CD14-positive monocyte (primary cell): ENCODE data around the gene TALDO1. TPM values are rescaled to one million over a fixed set of nuclear protein-coding genes. Genes with fewer than 3 reads are reported as not detected.
A peak's percentile ranks its signal among the peaks of the same experiment; 100 is the strongest.

Experiments used
- DNase-seq, 3 donors: peaks; one replicate each; pipeline ENCODE4 v3.0.0-alpha.2; 2011 to 2022
- H2AFZ ChIP-seq: 2 replicates; pipeline ENCODE4 v1.6.0; 2012; ENCODE audit warnings: mild to moderate bottlenecking, low read depth, low read length, inconsistent platforms; ENCODE audit not compliant: insufficient read depth, poor library complexity, severe bottlenecking
- H3K27ac ChIP-seq, 2 donors: 1 replicate in 1 of 2; 2 replicates in 1 of 2; pipeline ENCODE4 v1.5.1; 2012 to 2013; ENCODE audit warnings: low read length in 2 of 2, control low read depth in 1 of 2, inconsistent platforms in 1 of 2, low read depth in 1 of 2, mild to moderate bottlenecking in 1 of 2
- H3K27me3 ChIP-seq, 2 donors: one replicate each; pipeline versions ENCODE4 v1.6.0 to v1.6.1; 2011 to 2013; ENCODE audit warnings: low read length in 2 of 2; ENCODE audit not compliant: control insufficient read depth in 2 of 2, insufficient read depth in 2 of 2
- H3K36me3 ChIP-seq, 2 donors: replicated peaks in 1 of 2; 1 replicate in 1 of 2; 2 replicates in 1 of 2; pipeline versions ENCODE4 v1.5.1 to v1.6.1; 2012 to 2013; ENCODE audit warnings: low read length in 2 of 2, control low read depth in 1 of 2, inconsistent platforms in 1 of 2, mild to moderate bottlenecking in 1 of 2; ENCODE audit not compliant: insufficient read depth in 2 of 2, control insufficient read depth in 1 of 2
- H3K4me1 ChIP-seq, 2 donors: 1 replicate in 1 of 2; 2 replicates in 1 of 2; pipeline versions ENCODE4 v1.5.1 to v1.6.1; 2012 to 2013; ENCODE audit warnings: low read length in 2 of 2, control low read depth in 1 of 2, inconsistent platforms in 1 of 2, mild to moderate bottlenecking in 1 of 2, moderate library complexity in 1 of 2; ENCODE audit not compliant: insufficient read depth in 2 of 2, control insufficient read depth in 1 of 2
- H3K4me2 ChIP-seq: replicated peaks from 2 replicates; pipeline ENCODE3; 2012; ENCODE audit warnings: low read length, moderate library complexity, mild to moderate bottlenecking; ENCODE audit not compliant: poor library complexity, severe bottlenecking; ENCODE audit errors: extremely low read depth
- H3K4me3 ChIP-seq, 3 experiments: fragments of 200-600 bp in 1 of 3; sonication (generic) in 1 of 3; replicated peaks in 1 of 3; 1 replicate in 2 of 3; 2 replicates in 1 of 3; pipeline ENCODE4 v1.5.1; 2011 to 2013; ENCODE audit warnings: low read length in 3 of 3, mild to moderate bottlenecking in 3 of 3, control low read depth in 2 of 3, low read depth in 2 of 3, inconsistent platforms in 1 of 3, moderate library complexity in 1 of 3
- H3K79me2 ChIP-seq: 2 replicates; pipeline ENCODE4 v1.6.0; 2012; ENCODE audit warnings: mild to moderate bottlenecking, control low read depth, inconsistent platforms, low read length, moderate library complexity; ENCODE audit not compliant: insufficient read depth
- H3K9ac ChIP-seq: 2 replicates; pipeline ENCODE4 v1.6.0; 2017; ENCODE audit warnings: low read length, mild to moderate bottlenecking; ENCODE audit not compliant: insufficient read depth, poor library complexity, severe bottlenecking
- H3K9me3 ChIP-seq, 2 donors: replicated peaks in 1 of 2; 1 replicate in 1 of 2; 2 replicates in 1 of 2; pipeline versions ENCODE4 v1.5.1 to v1.6.1; 2012 to 2013; ENCODE audit warnings: low read length in 2 of 2, control low read depth in 1 of 2; ENCODE audit not compliant: control insufficient read depth in 1 of 2, insufficient read depth in 1 of 2
- H4K20me1 ChIP-seq: 2 replicates; pipeline ENCODE4 v1.6.0; 2012; ENCODE audit warnings: mild to moderate bottlenecking, low read length, control low read depth, moderate library complexity; ENCODE audit not compliant: insufficient read depth
- H3K27ac Mint-ChIP-seq, 7 donors: one replicate each; pipeline ENCODE4 v1.8.0; 2020; ENCODE audit warnings: mild to moderate bottlenecking in 7 of 7, mixed read lengths in 7 of 7, moderate library complexity in 6 of 7, inconsistent platforms in 2 of 7
- H3K27me3 Mint-ChIP-seq, 3 donors: one replicate each; pipeline ENCODE4 v1.8.0; 2021 to 2022; ENCODE audit warnings: low read depth in 3 of 3, mild to moderate bottlenecking in 3 of 3, mixed read lengths in 3 of 3, moderate library complexity in 3 of 3, inconsistent platforms in 1 of 3
- H3K36me3 Mint-ChIP-seq, 2 donors: one replicate each; pipeline ENCODE4 v1.8.0; 2020; ENCODE audit warnings: mixed read lengths in 2 of 2, inconsistent platforms in 1 of 2, mild to moderate bottlenecking in 1 of 2
- H3K4me1 Mint-ChIP-seq: one replicate; pipeline ENCODE4 v1.8.0; 2020; ENCODE audit warnings: mild to moderate bottlenecking, mixed read lengths
- H3K4me3 Mint-ChIP-seq, 2 donors: one replicate each; pipeline ENCODE4 v1.8.0; 2020; ENCODE audit warnings: mild to moderate bottlenecking in 2 of 2, mixed read lengths in 2 of 2, moderate library complexity in 1 of 2
- H3K9me3 Mint-ChIP-seq, 7 donors: one replicate each; pipeline ENCODE4 v1.8.0; 2020 to 2022; ENCODE audit warnings: mixed read lengths in 7 of 7, mild to moderate bottlenecking in 6 of 7, moderate library complexity in 6 of 7, inconsistent platforms in 2 of 7
- WGBS: methylation state at CpG from one replicate; pipeline ENCODE4 v1.1.5; 2013; ENCODE audit warnings: missing lambda C conversion rate; ENCODE audit not compliant: insufficient coverage; 5-methylcytosine and 5-hydroxymethylcytosine counted together
- intact Hi-C, 2 donors: fragments of 100-400 bp; cut with micrococcal nuclease; formaldehyde crosslinking; loops; one replicate each; pipeline versions ENCODE4 v1.15.0 to v1.15.1; 2023
- polyA plus RNA-seq, 3 donors: library from polyadenylated mRNA; depleted of rRNA in 1 of 3; unstranded in 2 of 3; stranded (reverse) in 1 of 3; fragments of 300-500 nt in 2 of 3; fragments of >200 nt in 1 of 3; fragmentation: Illumina TruSeq in 2 of 3; gene quantifications; 1 replicate in 2 of 3; 2 replicates in 1 of 3; pipeline ENCODE4 v1.2.3, GENCODE V29; 2012 to 2021
- TF ChIP-seq, protein P1 (sequence below): fragments of 200-600 bp; IDR thresholded peaks from one replicate; pipeline ENCODE4 v1.8.0; 2022; ENCODE audit warnings: antibody characterized with exemption, mild to moderate bottlenecking

TALDO1 gene
- polyA plus RNA-seq, 3 donors = 502 to 1,249 (median 1,224) TPM

DNA sequence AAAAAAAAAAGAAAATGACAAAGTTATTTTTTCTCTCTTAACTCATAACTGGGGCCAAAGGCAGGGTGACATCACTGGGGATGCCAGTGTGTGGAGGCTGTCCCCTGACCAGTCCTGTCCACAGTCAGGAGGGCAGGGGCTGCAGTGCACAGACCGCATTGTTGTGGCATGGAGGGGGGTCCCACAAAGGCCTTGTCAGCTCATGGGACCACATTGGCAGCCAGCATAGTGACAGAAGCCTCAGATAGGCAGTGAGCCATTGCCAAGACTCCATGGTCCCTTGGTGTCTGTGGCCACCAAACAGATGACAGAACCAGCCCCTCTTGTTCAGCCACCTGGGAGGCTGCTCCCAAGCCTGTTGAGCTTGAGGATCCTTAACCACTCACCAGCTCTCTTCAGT lies 47.5 kb upstream of the TALDO1 start:
- Mint-ChIP-seq H3K4me1 (peaks cover 45% of the 10 kb centered on the region), H3K27me3 (peaks cover 0 to 4% (median under 1%) of the 10 kb centered on the region in 3 donors), H3K36me3 (peaks cover 32 to 60% of the 10 kb centered on the region in 2 donors), H3K9me3 (peaks cover 0 to 2% (median 0%) of the 10 kb centered on the region in 7 donors), H3K4me3 (no peak overlapping the region), H3K27ac (no peak overlapping the region)
- H3K9me3 ChIP-seq = no peaks in the 10 kb centered on the region
- TF ChIP-seq, protein P1, sequence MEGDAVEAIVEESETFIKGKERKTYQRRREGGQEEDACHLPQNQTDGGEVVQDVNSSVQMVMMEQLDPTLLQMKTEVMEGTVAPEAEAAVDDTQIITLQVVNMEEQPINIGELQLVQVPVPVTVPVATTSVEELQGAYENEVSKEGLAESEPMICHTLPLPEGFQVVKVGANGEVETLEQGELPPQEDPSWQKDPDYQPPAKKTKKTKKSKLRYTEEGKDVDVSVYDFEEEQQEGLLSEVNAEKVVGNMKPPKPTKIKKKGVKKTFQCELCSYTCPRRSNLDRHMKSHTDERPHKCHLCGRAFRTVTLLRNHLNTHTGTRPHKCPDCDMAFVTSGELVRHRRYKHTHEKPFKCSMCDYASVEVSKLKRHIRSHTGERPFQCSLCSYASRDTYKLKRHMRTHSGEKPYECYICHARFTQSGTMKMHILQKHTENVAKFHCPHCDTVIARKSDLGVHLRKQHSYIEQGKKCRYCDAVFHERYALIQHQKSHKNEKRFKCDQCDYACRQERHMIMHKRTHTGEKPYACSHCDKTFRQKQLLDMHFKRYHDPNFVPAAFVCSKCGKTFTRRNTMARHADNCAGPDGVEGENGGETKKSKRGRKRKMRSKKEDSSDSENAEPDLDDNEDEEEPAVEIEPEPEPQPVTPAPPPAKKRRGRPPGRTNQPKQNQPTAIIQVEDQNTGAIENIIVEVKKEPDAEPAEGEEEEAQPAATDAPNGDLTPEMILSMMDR = no peak
- no peak overlapping the region for H2AFZ ChIP-seq
- intact Hi-C loops = loop anchor here in 1 of 2 donors (10.0 kb wide), 1 partner anchor 685 kb away; the partner anchor contains the start of gene BRSK2
- no peak for DNase-seq
- H3K9ac ChIP-seq = no peak overlapping the region
- no peak overlapping the region for H3K4me2 ChIP-seq
- H3K36me3 ChIP-seq = peaks cover 11 to 36% of the 10 kb centered on the region in 2 donors
- peaks cover 0 to 3% of the 10 kb centered on the region in 2 donors for H3K27me3 ChIP-seq
- H4K20me1 ChIP-seq = peaks cover 23% of the 10 kb centered on the region
- H3K4me3 ChIP-seq = no peak overlapping the region
- H3K27ac ChIP-seq = peak overlapping the region in 1 of 2 donors; percentile 41
- WGBS = 86% methylated on average over 1 of the region's 1 CpG
- peaks cover 42 to 53% of the 10 kb centered on the region in 2 donors for H3K4me1 ChIP-seq
- H3K79me2 ChIP-seq = peaks cover 24% of the 10 kb centered on the region

DNA sequence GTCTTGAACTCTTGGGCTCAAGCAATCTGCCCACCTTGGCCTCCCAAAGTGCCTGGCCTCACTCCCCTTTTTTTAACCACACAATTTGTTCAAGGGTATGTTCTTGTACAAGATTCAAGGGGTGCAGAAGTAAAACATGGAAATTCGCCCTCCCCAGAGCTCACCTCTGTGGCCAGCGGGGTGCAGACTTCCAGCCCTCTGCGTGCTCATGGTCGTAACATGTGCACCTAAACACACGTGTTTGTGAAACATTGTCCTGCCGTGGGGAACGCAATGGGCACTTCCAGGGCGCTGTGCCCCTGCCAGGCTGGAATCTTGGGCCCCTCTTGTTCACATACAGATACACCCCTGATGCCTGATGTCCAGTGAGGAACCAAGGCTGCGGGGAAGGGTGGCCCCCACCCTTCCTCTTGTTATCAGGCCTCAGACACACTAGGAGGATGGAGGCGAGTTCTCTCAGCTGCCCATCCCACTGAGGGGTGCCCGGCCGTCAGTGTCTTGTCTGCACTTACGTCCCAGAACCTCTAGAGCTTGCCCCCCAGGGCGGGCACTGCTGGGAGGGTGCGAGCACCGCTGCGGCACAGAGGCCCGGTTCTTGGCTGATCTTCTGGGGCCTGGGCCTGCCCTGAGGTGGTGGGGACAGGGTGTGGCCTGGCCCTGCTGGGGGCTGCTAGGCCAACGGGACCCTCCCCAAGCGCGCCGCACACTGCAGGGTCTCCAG lies 45.4 kb upstream of the TALDO1 start:
- no peak overlapping the region for H3K4me3 Mint-ChIP-seq
- H3K27ac Mint-ChIP-seq = peak overlapping the region in 2 of 7 donors; percentile 28 to 76
- no peak overlapping the region for H2AFZ ChIP-seq
- DNase-seq = no peak
- H3K4me2 ChIP-seq = no peak overlapping the region
- TF ChIP-seq, protein P1 = no peak
- H3K9me3 Mint-ChIP-seq = peaks cover 0 to 2% (median 0%) of the 10 kb centered on the region in 7 donors
- peaks cover 37% of the 10 kb centered on the region for H3K4me1 Mint-ChIP-seq
- H3K36me3 Mint-ChIP-seq = peaks cover 34 to 63% of the 10 kb centered on the region in 2 donors
- peaks cover 8 to 20% of the 10 kb centered on the region in 2 donors for H3K27me3 ChIP-seq
- peaks cover 32% of the 10 kb centered on the region for H4K20me1 ChIP-seq
- peaks cover 7 to 19% (median 15%) of the 10 kb centered on the region in 3 donors for H3K27me3 Mint-ChIP-seq
- WGBS = 96% methylated on average over 18 of the region's 22 CpGs
- intact Hi-C loops = no loop called here
- no peak overlapping the region for H3K9ac ChIP-seq
- peaks cover 11 to 36% of the 10 kb centered on the region in 2 donors for H3K36me3 ChIP-seq
- H3K4me3 ChIP-seq = no peak overlapping the region
- no peak overlapping the region for H3K27ac ChIP-seq
- H3K79me2 ChIP-seq = peaks cover 19% of the 10 kb centered on the region
- peaks cover 40 to 59% of the 10 kb centered on the region in 2 donors for H3K4me1 ChIP-seq
- H3K9me3 ChIP-seq = peaks cover 0 to 3% of the 10 kb centered on the region in 2 donors
